CD14-positive monocyte (primary cell): ENCODE measurements around the gene DNMT3A. TPM values are rescaled to one million over a fixed set of nuclear protein-coding genes. Genes with fewer than 3 reads are reported as not detected.

ENCODE experiments used
- DNase-seq, 3 donors: peaks; one replicate each; pipeline ENCODE4 v3.0.0-alpha.2; 2011 to 2022
- H2AFZ ChIP-seq: 2 replicates; pipeline ENCODE4 v1.6.0; 2012; ENCODE audit warnings: mild to moderate bottlenecking, low read depth, low read length, inconsistent platforms; ENCODE audit not compliant: insufficient read depth, poor library complexity, severe bottlenecking
- H3K27ac ChIP-seq, 2 donors: 1 replicate in 1 of 2; 2 replicates in 1 of 2; pipeline ENCODE4 v1.5.1; 2012 to 2013; ENCODE audit warnings: low read length in 2 of 2, control low read depth in 1 of 2, inconsistent platforms in 1 of 2, low read depth in 1 of 2, mild to moderate bottlenecking in 1 of 2
- H3K27me3 ChIP-seq, 2 donors: one replicate each; pipeline versions ENCODE4 v1.6.0 to v1.6.1; 2011 to 2013; ENCODE audit warnings: low read length in 2 of 2; ENCODE audit not compliant: control insufficient read depth in 2 of 2, insufficient read depth in 2 of 2
- H3K36me3 ChIP-seq, 2 donors: replicated peaks in 1 of 2; 1 replicate in 1 of 2; 2 replicates in 1 of 2; pipeline versions ENCODE4 v1.5.1 to v1.6.1; 2012 to 2013; ENCODE audit warnings: low read length in 2 of 2, control low read depth in 1 of 2, inconsistent platforms in 1 of 2, mild to moderate bottlenecking in 1 of 2; ENCODE audit not compliant: insufficient read depth in 2 of 2, control insufficient read depth in 1 of 2
- H3K4me1 ChIP-seq, 2 donors: 1 replicate in 1 of 2; 2 replicates in 1 of 2; pipeline versions ENCODE4 v1.5.1 to v1.6.1; 2012 to 2013; ENCODE audit warnings: low read length in 2 of 2, control low read depth in 1 of 2, inconsistent platforms in 1 of 2, mild to moderate bottlenecking in 1 of 2, moderate library complexity in 1 of 2; ENCODE audit not compliant: insufficient read depth in 2 of 2, control insufficient read depth in 1 of 2
- H3K4me2 ChIP-seq: replicated peaks from 2 replicates; pipeline ENCODE3; 2012; ENCODE audit warnings: low read length, moderate library complexity, mild to moderate bottlenecking; ENCODE audit not compliant: poor library complexity, severe bottlenecking; ENCODE audit errors: extremely low read depth
- H3K4me3 ChIP-seq, 3 experiments: fragments of 200-600 bp in 1 of 3; sonication (generic) in 1 of 3; replicated peaks in 1 of 3; 1 replicate in 2 of 3; 2 replicates in 1 of 3; pipeline ENCODE4 v1.5.1; 2011 to 2013; ENCODE audit warnings: low read length in 3 of 3, mild to moderate bottlenecking in 3 of 3, control low read depth in 2 of 3, low read depth in 2 of 3, inconsistent platforms in 1 of 3, moderate library complexity in 1 of 3
- H3K79me2 ChIP-seq: 2 replicates; pipeline ENCODE4 v1.6.0; 2012; ENCODE audit warnings: mild to moderate bottlenecking, control low read depth, inconsistent platforms, low read length, moderate library complexity; ENCODE audit not compliant: insufficient read depth
- H3K9ac ChIP-seq: 2 replicates; pipeline ENCODE4 v1.6.0; 2017; ENCODE audit warnings: low read length, mild to moderate bottlenecking; ENCODE audit not compliant: insufficient read depth, poor library complexity, severe bottlenecking
- H3K9me3 ChIP-seq, 2 donors: replicated peaks in 1 of 2; 1 replicate in 1 of 2; 2 replicates in 1 of 2; pipeline versions ENCODE4 v1.5.1 to v1.6.1; 2012 to 2013; ENCODE audit warnings: low read length in 2 of 2, control low read depth in 1 of 2; ENCODE audit not compliant: control insufficient read depth in 1 of 2, insufficient read depth in 1 of 2
- H4K20me1 ChIP-seq: 2 replicates; pipeline ENCODE4 v1.6.0; 2012; ENCODE audit warnings: mild to moderate bottlenecking, low read length, control low read depth, moderate library complexity; ENCODE audit not compliant: insufficient read depth
- H3K27ac Mint-ChIP-seq, 7 donors: one replicate each; pipeline ENCODE4 v1.8.0; 2020; ENCODE audit warnings: mild to moderate bottlenecking in 7 of 7, mixed read lengths in 7 of 7, moderate library complexity in 6 of 7, inconsistent platforms in 2 of 7
- H3K27me3 Mint-ChIP-seq, 3 donors: one replicate each; pipeline ENCODE4 v1.8.0; 2021 to 2022; ENCODE audit warnings: low read depth in 3 of 3, mild to moderate bottlenecking in 3 of 3, mixed read lengths in 3 of 3, moderate library complexity in 3 of 3, inconsistent platforms in 1 of 3
- H3K36me3 Mint-ChIP-seq, 2 donors: one replicate each; pipeline ENCODE4 v1.8.0; 2020; ENCODE audit warnings: mixed read lengths in 2 of 2, inconsistent platforms in 1 of 2, mild to moderate bottlenecking in 1 of 2
- H3K4me1 Mint-ChIP-seq: one replicate; pipeline ENCODE4 v1.8.0; 2020; ENCODE audit warnings: mild to moderate bottlenecking, mixed read lengths
- H3K4me3 Mint-ChIP-seq, 2 donors: one replicate each; pipeline ENCODE4 v1.8.0; 2020; ENCODE audit warnings: mild to moderate bottlenecking in 2 of 2, mixed read lengths in 2 of 2, moderate library complexity in 1 of 2
- H3K9me3 Mint-ChIP-seq, 7 donors: one replicate each; pipeline ENCODE4 v1.8.0; 2020 to 2022; ENCODE audit warnings: mixed read lengths in 7 of 7, mild to moderate bottlenecking in 6 of 7, moderate library complexity in 6 of 7, inconsistent platforms in 2 of 7
- CTCF ChIP-seq: fragments of 200-600 bp; IDR thresholded peaks from one replicate; pipeline ENCODE4 v1.8.0; 2022; ENCODE audit warnings: antibody characterized with exemption, mild to moderate bottlenecking
- WGBS: methylation state at CpG from one replicate; pipeline ENCODE4 v1.1.5; 2013; ENCODE audit warnings: missing lambda C conversion rate; ENCODE audit not compliant: insufficient coverage; 5-methylcytosine and 5-hydroxymethylcytosine counted together
- intact Hi-C, 2 donors: fragments of 100-400 bp; cut with micrococcal nuclease; formaldehyde crosslinking; loops; one replicate each; pipeline versions ENCODE4 v1.15.0 to v1.15.1; 2023
- polyA plus RNA-seq, 3 donors: library from polyadenylated mRNA; depleted of rRNA in 1 of 3; unstranded in 2 of 3; stranded (reverse) in 1 of 3; fragments of 300-500 nt in 2 of 3; fragments of >200 nt in 1 of 3; fragmentation: Illumina TruSeq in 2 of 3; gene quantifications; 1 replicate in 2 of 3; 2 replicates in 1 of 3; pipeline ENCODE4 v1.2.3, GENCODE V29; 2012 to 2021

Gene DNMT3A
- polyA plus RNA-seq, 3 donors, result 1.7 to 7.9 (median 2.7) TPM

GRCh38 chr2:25246001-25246400 lies 95.7 kb downstream of the DNMT3A start:
- Mint-ChIP-seq H3K36me3 (peaks cover 66 to 76% of the 10 kb centered on the region in 2 donors), H3K9me3 (peaks cover 0 to 2% (median 0%) of the 10 kb centered on the region in 7 donors), H3K27ac (peak overlapping the region in 1 of 7 donors; percentile 28), H3K27me3 (peaks cover 0 to 7% (median 3%) of the 10 kb centered on the region in 3 donors), H3K4me3 (no peak overlapping the region), H3K4me1 (peaks cover 4% of the 10 kb centered on the region)
- Histone ChIP-seq H3K4me1 (peaks cover 0 to under 1% of the 10 kb centered on the region in 2 donors), H3K27ac (no peak overlapping the region), H3K9ac (peak overlapping the region; percentile 15), H3K4me3 (no peak overlapping the region), H3K4me2 (no peak overlapping the region), H3K36me3 (peaks cover 63 to 72% of the 10 kb centered on the region in 2 donors), H4K20me1 (no peaks in the 10 kb centered on the region), H3K9me3 (no peaks in the 10 kb centered on the region), H3K27me3 (no peaks in the 10 kb centered on the region), H2AFZ (no peak overlapping the region), H3K79me2 (no peaks in the 10 kb centered on the region)
- WGBS, result 99% methylated on average over 9 of the region's 14 CpGs
- DNase-seq, result no peak
- no peak for TF ChIP-seq CTCF
- intact Hi-C loops, result no loop called here

- peaks cover 74 to 82% of the 10 kb centered on the region in 2 donors for H3K36me3 Mint-ChIP-seq
- peaks cover 0 to 6% (median 0%) of the 10 kb centered on the region in 3 donors for H3K27me3 Mint-ChIP-seq
- Histone ChIP-seq H3K4me1 (no peaks in the 10 kb centered on the region), H3K27ac (no peak overlapping the region), H3K9me3 (no peaks in the 10 kb centered on the region), H2AFZ (no peak overlapping the region), H3K4me3 (no peak overlapping the region), H3K4me2 (no peak overlapping the region), H4K20me1 (no peaks in the 10 kb centered on the region), H3K79me2 (no peaks in the 10 kb centered on the region), H3K27me3 (no peaks in the 10 kb centered on the region), H3K36me3 (peaks cover 72 to 80% of the 10 kb centered on the region in 2 donors), H3K9ac (no peak overlapping the region)
- no peak overlapping the region for H3K4me3 Mint-ChIP-seq
- no peak for TF ChIP-seq CTCF
- H3K27ac Mint-ChIP-seq, result no peak overlapping the region
- WGBS, result 94% methylated on average over 12 of the region's 14 CpGs
- no peaks in the 10 kb centered on the region for H3K4me1 Mint-ChIP-seq
- intact Hi-C loops, result no loop called here
- no peak for DNase-seq
- H3K9me3 Mint-ChIP-seq, result no peaks in the 10 kb centered on the region
Measured at GRCh38 chr2:25245141-25245540, 96.6 kb downstream of the DNMT3A start.
